Measurements from ENCODE around the gene HOXB1. TPM values are rescaled to one million over a fixed set of nuclear protein-coding genes. Genes with fewer than 3 reads are reported as not detected.

HOXB1 gene
- polyA plus RNA-seq, 1 donor (not counting 4 experiments of a cell fraction or from before 2014, with no cell fraction given), result not detected

DNA sequence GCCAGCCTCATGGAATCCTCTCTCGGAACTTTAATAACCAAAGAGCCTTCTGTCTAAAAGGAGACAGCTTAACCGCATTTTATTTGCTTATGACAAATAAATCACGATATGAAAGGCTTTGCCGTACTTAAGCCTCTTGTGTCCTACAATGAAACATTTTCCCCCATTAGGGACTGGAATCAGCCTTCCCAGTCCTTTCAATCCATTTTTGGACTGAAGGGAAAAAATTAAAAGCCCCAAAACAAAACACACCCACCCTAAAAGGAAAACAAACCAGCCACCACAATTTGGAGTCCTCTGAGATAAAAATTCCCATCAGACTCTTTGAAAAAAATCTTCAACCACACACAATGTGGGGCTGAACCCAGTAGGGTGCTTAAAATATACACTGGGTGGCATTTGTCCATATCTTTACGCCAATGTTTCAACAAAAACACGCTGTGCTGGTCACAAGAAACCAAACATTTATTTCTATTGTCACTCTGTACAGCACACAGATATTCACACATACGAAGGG, 44.3 kb upstream of the HOXB1 start:
- Histone ChIP-seq H3K36me3 (ENCODE audit: control insufficient read depth in 2 of 2, extremely low read depth in 1 of 2, insufficient read depth in 2 of 2, low read length in 2 of 2) (peaks cover 0 to 2% of the 10 kb centered on the region in 2 experiments), H3K4me2 (ENCODE audit: control insufficient read depth, extremely low read depth, insufficient read depth, low read depth, low read length) (no peak overlapping the region), H3K4me3 (ENCODE audit: control insufficient read depth in 2 of 3, extremely low read depth in 1 of 3, insufficient read depth in 2 of 3, low read depth in 1 of 3, low read length in 3 of 3) (no peak overlapping the region), H3K27ac (ENCODE audit: control insufficient read depth, insufficient read depth, low read length) (no peak overlapping the region), H3K27me3 (ENCODE audit: control insufficient read depth, extremely low read depth, insufficient read depth, low read length) (peaks cover 87% of the 10 kb centered on the region), H3K9me1 (ENCODE audit: control insufficient read depth, extremely low read depth, insufficient read depth, low read length) (no peaks in the 10 kb centered on the region), H3K9ac (ENCODE audit: control insufficient read depth, extremely low read depth, insufficient read depth, low read length) (no peak overlapping the region), H4K20me1 (ENCODE audit: control insufficient read depth, extremely low read depth, insufficient read depth, low read length) (no peaks in the 10 kb centered on the region), H3K9me3 (ENCODE audit: control insufficient read depth, low read depth, low read length) (no peaks in the 10 kb centered on the region), H2AFZ (ENCODE audit: control insufficient read depth, low read length) (no peak overlapping the region), H3K4me1 (ENCODE audit: control insufficient read depth, extremely low read depth, insufficient read depth, low read length) (peaks cover 25% of the 10 kb centered on the region), H3K79me2 (ENCODE audit: control insufficient read depth, insufficient read depth, low read length) (no peaks in the 10 kb centered on the region)
- TF ChIP-seq, protein P1, sequence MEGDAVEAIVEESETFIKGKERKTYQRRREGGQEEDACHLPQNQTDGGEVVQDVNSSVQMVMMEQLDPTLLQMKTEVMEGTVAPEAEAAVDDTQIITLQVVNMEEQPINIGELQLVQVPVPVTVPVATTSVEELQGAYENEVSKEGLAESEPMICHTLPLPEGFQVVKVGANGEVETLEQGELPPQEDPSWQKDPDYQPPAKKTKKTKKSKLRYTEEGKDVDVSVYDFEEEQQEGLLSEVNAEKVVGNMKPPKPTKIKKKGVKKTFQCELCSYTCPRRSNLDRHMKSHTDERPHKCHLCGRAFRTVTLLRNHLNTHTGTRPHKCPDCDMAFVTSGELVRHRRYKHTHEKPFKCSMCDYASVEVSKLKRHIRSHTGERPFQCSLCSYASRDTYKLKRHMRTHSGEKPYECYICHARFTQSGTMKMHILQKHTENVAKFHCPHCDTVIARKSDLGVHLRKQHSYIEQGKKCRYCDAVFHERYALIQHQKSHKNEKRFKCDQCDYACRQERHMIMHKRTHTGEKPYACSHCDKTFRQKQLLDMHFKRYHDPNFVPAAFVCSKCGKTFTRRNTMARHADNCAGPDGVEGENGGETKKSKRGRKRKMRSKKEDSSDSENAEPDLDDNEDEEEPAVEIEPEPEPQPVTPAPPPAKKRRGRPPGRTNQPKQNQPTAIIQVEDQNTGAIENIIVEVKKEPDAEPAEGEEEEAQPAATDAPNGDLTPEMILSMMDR (optimal IDR thresholded peaks at IDR 0.05 in 1 of 3, IDR thresholded peaks at IDR 0.05 in 1 of 3, conservative IDR thresholded peaks at IDR 0.05 in 1 of 3; ENCODE audit: extremely low read depth in 1 of 3, insufficient read depth in 2 of 3, low read length in 3 of 3), result no peak
- no peak for TF ChIP-seq EZH2 (IDR thresholded peaks at IDR 0.05; ENCODE audit: low read length)
- no peak for DNase-seq (ENCODE audit: low read depth, low spot score)
- dilution Hi-C loops (cut with MboI; ENCODE audit: extremely low pct_ligation_motif_present, low sequenced_read_pairs), result no loop called here
- no peak for FAIRE-seq

DNA sequence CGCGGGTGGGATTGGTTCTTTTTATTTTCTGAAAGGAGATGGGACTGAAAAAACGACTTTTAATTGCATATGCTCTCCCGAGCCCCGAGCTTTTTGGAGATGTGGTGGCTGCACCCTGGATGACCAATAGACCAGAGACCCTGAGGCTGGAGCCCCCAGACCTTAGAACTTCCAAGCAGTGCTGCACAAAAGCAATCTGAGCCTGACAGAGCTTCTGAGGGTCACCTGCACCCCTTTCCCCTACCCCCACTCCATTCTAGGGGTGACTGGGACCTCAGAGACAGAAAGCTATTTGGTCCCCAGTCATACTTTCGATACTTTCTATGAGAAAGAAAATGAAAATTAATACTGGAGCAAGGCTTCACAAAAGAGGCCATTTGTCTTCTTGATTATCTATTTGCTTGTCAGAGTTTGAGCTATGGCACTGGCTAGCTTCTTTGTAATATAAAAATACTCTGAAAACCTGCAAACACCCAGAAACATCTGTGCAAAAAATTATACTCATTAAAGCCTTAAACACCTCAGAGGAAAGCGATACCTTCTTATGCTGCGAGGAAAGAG, 43.8 kb upstream of the HOXB1 start:
- Histone ChIP-seq H3K36me3 (ENCODE audit: control insufficient read depth in 2 of 2, extremely low read depth in 1 of 2, insufficient read depth in 2 of 2, low read length in 2 of 2) (peaks cover 0 to 2% of the 10 kb centered on the region in 2 experiments), H3K27me3 (ENCODE audit: control insufficient read depth, extremely low read depth, insufficient read depth, low read length) (peaks cover 87% of the 10 kb centered on the region), H3K9me3 (ENCODE audit: control insufficient read depth, low read depth, low read length) (no peaks in the 10 kb centered on the region), H3K9ac (ENCODE audit: control insufficient read depth, extremely low read depth, insufficient read depth, low read length) (no peak overlapping the region), H3K4me3 (ENCODE audit: control insufficient read depth in 2 of 3, extremely low read depth in 1 of 3, insufficient read depth in 2 of 3, low read depth in 1 of 3, low read length in 3 of 3) (no peak overlapping the region), H3K27ac (ENCODE audit: control insufficient read depth, insufficient read depth, low read length) (no peak overlapping the region), H3K4me2 (ENCODE audit: control insufficient read depth, extremely low read depth, insufficient read depth, low read depth, low read length) (no peak overlapping the region), H4K20me1 (ENCODE audit: control insufficient read depth, extremely low read depth, insufficient read depth, low read length) (no peaks in the 10 kb centered on the region), H3K9me1 (ENCODE audit: control insufficient read depth, extremely low read depth, insufficient read depth, low read length) (no peaks in the 10 kb centered on the region), H3K79me2 (ENCODE audit: control insufficient read depth, insufficient read depth, low read length) (no peaks in the 10 kb centered on the region), H3K4me1 (ENCODE audit: control insufficient read depth, extremely low read depth, insufficient read depth, low read length) (peaks cover 25% of the 10 kb centered on the region), H2AFZ (ENCODE audit: control insufficient read depth, low read length) (no peak overlapping the region)
- TF ChIP-seq, protein P1 (optimal IDR thresholded peaks at IDR 0.05 in 1 of 3, IDR thresholded peaks at IDR 0.05 in 1 of 3, conservative IDR thresholded peaks at IDR 0.05 in 1 of 3; ENCODE audit: extremely low read depth in 1 of 3, insufficient read depth in 2 of 3, low read length in 3 of 3), result no peak
- no peak for TF ChIP-seq EZH2 (IDR thresholded peaks at IDR 0.05; ENCODE audit: low read length)
- DNase-seq (ENCODE audit: low read depth, low spot score), result no peak
- dilution Hi-C loops (cut with MboI; ENCODE audit: extremely low pct_ligation_motif_present, low sequenced_read_pairs), result no loop called here
- no peak for FAIRE-seq

Data from keratinocyte (primary cell).